K562 (cell line): ENCODE measurements around the gene ADGRG4.

Source experiments
- ATF3 ChIP-seq, 2 experiments: fragments of 450-650 bp in 1 of 2; sonication (generic) in 1 of 2; formaldehyde crosslinking in 1 of 2; IDR thresholded peaks in 1 of 2; conservative IDR thresholded peaks in 1 of 2; 2 replicates each; pipeline versions ENCODE4 v1.6.1 to v1.8.1; 2016 to 2023; ENCODE audit warnings: mild to moderate bottlenecking in 2 of 2, moderate library complexity in 2 of 2, inconsistent platforms in 1 of 2, missing genetic modification reagents in 1 of 2
- BHLHE40 ChIP-seq: IDR thresholded peaks from 2 replicates; pipeline ENCODE4 v1.6.1; 2011; ENCODE audit warnings: low read length, improper control_type of control experiment
- CTCF ChIP-seq, 3 experiments: IDR thresholded peaks in 2 of 3; conservative IDR thresholded peaks in 1 of 3; 2 replicates each; pipeline ENCODE4 v1.5.1; 2011 to 2012; ENCODE audit warnings: low read length in 3 of 3, mild to moderate bottlenecking in 3 of 3, control low read depth in 2 of 3, improper control_type of control experiment in 1 of 3, inconsistent platforms in 1 of 3, low read depth in 1 of 3, mixed read lengths in 1 of 3, moderate library complexity in 1 of 3; ENCODE audit not compliant: insufficient read depth in 2 of 3
- JUND ChIP-seq, 2 experiments: IDR thresholded peaks; 2 replicates in 1 of 2; 3 replicates in 1 of 2; pipeline ENCODE4 v1.6.1; 2011; ENCODE audit warnings: borderline replicate concordance in 2 of 2, low read depth in 2 of 2, low read length in 2 of 2, improper control_type of control experiment in 1 of 2, missing biosample characterization in 1 of 2, missing genetic modification characterization in 1 of 2, missing genetic modification reagents in 1 of 2
- KDM1A ChIP-seq, 2 experiments: fragments of 450-650 bp; IDR thresholded peaks; 2 replicates each; pipeline ENCODE4 v1.6.1; 2016; ENCODE audit warnings: mild to moderate bottlenecking in 2 of 2
- MAFK ChIP-seq: IDR thresholded peaks from 2 replicates; pipeline ENCODE4 v1.6.1; 2011; ENCODE audit warnings: low read length, improper control_type of control experiment
- NFRKB ChIP-seq: fragments of 450-650 bp; IDR thresholded peaks from 2 replicates; pipeline ENCODE4 v1.6.1; 2016; ENCODE audit warnings: low read depth
- PBX2 ChIP-seq, 2 experiments: IDR thresholded peaks in 1 of 2; conservative IDR thresholded peaks in 1 of 2; 2 replicates each; pipeline ENCODE4 v1.6.1; 2016; ENCODE audit warnings: low read depth in 2 of 2, mild to moderate bottlenecking in 1 of 2, missing compliant biosample characterization in 1 of 2, missing genetic modification characterization in 1 of 2, moderate library complexity in 1 of 2
- RAD21 ChIP-seq, 2 experiments: fragments of 250-450 bp in 1 of 2; fragments of 450-650 bp in 1 of 2; sonication (Bioruptor Pico) in 1 of 2; formaldehyde crosslinking in 1 of 2; IDR thresholded peaks in 1 of 2; conservative IDR thresholded peaks in 1 of 2; 2 replicates each; pipeline versions ENCODE4 v1.4.0 to v1.8.0; 2020 to 2022; ENCODE audit warnings: mild to moderate bottlenecking in 2 of 2, moderate library complexity in 1 of 2
- SIN3A ChIP-seq, 2 experiments: fragments of 150-350 bp in 1 of 2; IDR thresholded peaks; 2 replicates each; pipeline ENCODE4 v1.6.1; 2011 to 2016; ENCODE audit warnings: borderline replicate concordance in 2 of 2, low read depth in 2 of 2, low read length in 2 of 2, mild to moderate bottlenecking in 2 of 2, moderate library complexity in 2 of 2; ENCODE audit not compliant: control insufficient read depth in 1 of 2
- TCF3 ChIP-seq: sonication (generic); formaldehyde crosslinking; IDR thresholded peaks from 2 replicates; pipeline ENCODE4 v1.4.0; 2020; ENCODE audit warnings: mild to moderate bottlenecking, missing genetic modification reagents
- ZBTB9 ChIP-seq: fragments of 450-650 bp; formaldehyde crosslinking; IDR thresholded peaks from 2 replicates; pipeline ENCODE4 v1.4.0; 2020; ENCODE audit warnings: mild to moderate bottlenecking, moderate library complexity
- ZC3H4 ChIP-seq: sonication (generic); formaldehyde crosslinking; IDR thresholded peaks from 2 replicates; pipeline ENCODE4 v1.9.0; 2021; ENCODE audit warnings: missing genetic modification reagents, borderline replicate concordance
- ZNF511 ChIP-seq: sonication (generic); formaldehyde crosslinking; IDR thresholded peaks from 2 replicates; pipeline ENCODE4 v1.8.0; 2022; ENCODE audit warnings: mild to moderate bottlenecking, missing genetic modification reagents

GRCh38 chrX:136260776-136261175 is 40.0 kb upstream of the ADGRG4 start:
- TF ChIP-seq MAFK, result no peak
- no peak for TF ChIP-seq SIN3A (IDR thresholded peaks at IDR 0.05; ENCODE audit: borderline replicate concordance in 2 of 2, control insufficient read depth in 1 of 2, low read depth in 2 of 2, low read length in 2 of 2)
- no peak for TF ChIP-seq BHLHE40
- TF ChIP-seq CTCF (IDR thresholded peaks at IDR 0.05 in 2 of 3, conservative IDR thresholded peaks at IDR 0.05 in 1 of 3; ENCODE audit: insufficient read depth in 2 of 3, low read depth in 1 of 3, low read length in 3 of 3), result no peak
- TF ChIP-seq ZNF511 (CRISPR knock-in tag), result no peak
- no peak for TF ChIP-seq RAD21 (CRISPR knock-in tag; conservative IDR thresholded peaks at IDR 0.05 in 1 of 2, IDR thresholded peaks at IDR 0.05 in 1 of 2)
- no peak for TF ChIP-seq NFRKB
- no peak for TF ChIP-seq JUND (IDR thresholded peaks at IDR 0.05; ENCODE audit: borderline replicate concordance, low read depth, low read length)
- no peak for TF ChIP-seq JUND (tag; IDR thresholded peaks at IDR 0.05; ENCODE audit: borderline replicate concordance, low read depth, low read length)
- no peak for TF ChIP-seq ATF3 (IDR thresholded peaks at IDR 0.05)
- no peak for TF ChIP-seq ATF3 (CRISPR knock-in tag; conservative IDR thresholded peaks at IDR 0.05)
- no peak for TF ChIP-seq ZC3H4 (CRISPR knock-in tag)
- TF ChIP-seq TCF3 (CRISPR knock-in tag), result no peak
- no peak for TF ChIP-seq PBX2 (CRISPR knock-in tag; IDR thresholded peaks at IDR 0.05; ENCODE audit: low read depth)
- no peak for TF ChIP-seq PBX2 (tag; conservative IDR thresholded peaks at IDR 0.05; ENCODE audit: low read depth)
- no peak for TF ChIP-seq KDM1A (IDR thresholded peaks at IDR 0.05)
- TF ChIP-seq ZBTB9 (CRISPR knock-in tag), result no peak
